GM18519 (cell line): ENCODE results near the gene PTPRN2.
"Not testable (repeated sequence)": the region's sequence is repeated elsewhere in the genome, so short reads cannot be mapped to it uniquely, and the experiment has no call there.

Experiments used
- ATAC-seq: cut with Tn5 transposase; IDR thresholded peaks from one replicate; pipeline ENCODE4 v1.9.1; 2021; ENCODE audit warnings: mild to moderate bottlenecking, moderate library complexity; ENCODE audit not compliant: unreplicated experiment, low FRiP score

PTPRN2 gene

GRCh38 chr7:157597562-157597961, 990.1 kb downstream of the PTPRN2 start:
- no peak for ATAC-seq

- ATAC-seq: no peak
Measured at GRCh38 chr7:157596881-157597280, 990.7 kb downstream of the PTPRN2 start.

- no peak for ATAC-seq
Measured at GRCh38 chr7:157596471-157596870, 991.2 kb downstream of the PTPRN2 start.

- ATAC-seq: no peak
Measured at GRCh38 chr7:157596026-157596425, 991.6 kb downstream of the PTPRN2 start.

GRCh38 chr7:157595086-157595855, 992.4 kb downstream of the PTPRN2 start:
- no peak for ATAC-seq

- ATAC-seq: no peak
Measured at GRCh38 chr7:157594306-157594705, 993.3 kb downstream of the PTPRN2 start.

- no peak for ATAC-seq
Measured at GRCh38 chr7:157593541-157593940, 994.1 kb downstream of the PTPRN2 start.

GRCh38 chr7:157592636-157593320, 994.8 kb downstream of the PTPRN2 start:
- ATAC-seq: not testable (repeated sequence)

- no peak for ATAC-seq
Measured at GRCh38 chr7:157590526-157590925, 997.1 kb downstream of the PTPRN2 start.

- no peak for ATAC-seq
Measured at GRCh38 chr7:157589680-157590079, 997.9 kb downstream of the PTPRN2 start.

GRCh38 chr7:157587805-157588560, 999.6 kb downstream of the PTPRN2 start:
- ATAC-seq: no peak

GRCh38 chr7:157587051-157587804, 1000.4 kb downstream of the PTPRN2 start:
- no peak for ATAC-seq

GRCh38 chr7:157586426-157586955, 1001.1 kb downstream of the PTPRN2 start:
- ATAC-seq: no peak

GRCh38 chr7:157585113-157585861, 1002.3 kb downstream of the PTPRN2 start:
- no peak for ATAC-seq

- ATAC-seq: no peak
Measured at GRCh38 chr7:157584420-157584819, 1003.2 kb downstream of the PTPRN2 start.

- ATAC-seq: no peak
Measured at GRCh38 chr7:157581740-157582139, 1005.9 kb downstream of the PTPRN2 start.

GRCh38 chr7:157580324-157580723, 1007.3 kb downstream of the PTPRN2 start:
- ATAC-seq: no peak

GRCh38 chr7:157579425-157579824, 1008.2 kb downstream of the PTPRN2 start:
- no peak for ATAC-seq

- no peak for ATAC-seq
Measured at GRCh38 chr7:157577796-157578339, 1009.8 kb downstream of the PTPRN2 start.
